KMS-11 (cell line): ENCODE measurements around the gene GLIS2.

ENCODE experiments used
- H2AFZ ChIP-seq: fragments of 200-600 bp; sonication (generic); 2 replicates; pipeline ENCODE4 v1.6.1; 2016; ENCODE audit warnings: antibody characterized with exemption, mixed run types, low read depth
- H3K27ac ChIP-seq: fragments of 200-600 bp; sonication (generic); 2 replicates; pipeline ENCODE4 v1.6.1; 2016; ENCODE audit warnings: mild to moderate bottlenecking, mixed run types
- H3K27me3 ChIP-seq: fragments of 200-600 bp; sonication (generic); 2 replicates; pipeline ENCODE4 v1.6.1; 2017; ENCODE audit warnings: mild to moderate bottlenecking, low read depth, mixed run types, moderate library complexity; ENCODE audit not compliant: insufficient read depth
- H3K36me3 ChIP-seq: fragments of 200-600 bp; sonication (generic); 2 replicates; pipeline ENCODE4 v1.6.1; 2017; ENCODE audit warnings: mild to moderate bottlenecking, mixed run types; ENCODE audit not compliant: insufficient read depth
- H3K4me1 ChIP-seq: fragments of 200-600 bp; sonication (generic); 2 replicates; pipeline ENCODE4 v1.6.1; 2016; ENCODE audit warnings: mild to moderate bottlenecking, low read depth, mixed run types; ENCODE audit not compliant: poor library complexity, severe bottlenecking
- H3K4me2 ChIP-seq: fragments of 200-600 bp; sonication (generic); 2 replicates; pipeline ENCODE4 v1.7.0; 2016; ENCODE audit warnings: mild to moderate bottlenecking, mixed run types
- H3K4me3 ChIP-seq: fragments of 200-600 bp; sonication (generic); IDR thresholded peaks from 2 replicates; pipeline ENCODE4 v1.6.1; 2017; ENCODE audit warnings: low read depth, low read length, mixed read lengths; ENCODE audit not compliant: insufficient read depth
- H3K79me2 ChIP-seq: fragments of 200-600 bp; sonication (generic); 2 replicates; pipeline ENCODE4 v1.6.1; 2016; ENCODE audit warnings: low read depth, mixed run types; ENCODE audit not compliant: insufficient read depth
- H3K9ac ChIP-seq: fragments of 200-600 bp; sonication (generic); 2 replicates; pipeline ENCODE4 v1.6.1; 2016; ENCODE audit warnings: mild to moderate bottlenecking, mixed run types
- H4K20me1 ChIP-seq: fragments of 200-600 bp; sonication (generic); 2 replicates; pipeline ENCODE4 v1.6.1; 2016; ENCODE audit warnings: mild to moderate bottlenecking, mixed run types; ENCODE audit not compliant: insufficient read depth
- CTCF ChIP-seq: fragments of 200-600 bp; sonication (generic); conservative IDR thresholded peaks from 2 replicates; pipeline ENCODE4 v1.6.1; 2017; ENCODE audit warnings: low read depth, mild to moderate bottlenecking, antibody characterized with exemption, low read length, moderate library complexity, mixed read lengths

GLIS2 gene

GRCh38 chr16:4313563-4314531, 2.0 kb upstream of the GLIS2 start:
- Histone ChIP-seq H2AFZ (peak overlapping the region; percentile 77; the same call in 1 of the 2 replicates), H3K4me1 (peaks cover 38% of the 10 kb centered on the region), H3K4me3 (no peak overlapping the region), H4K20me1 (no peaks in the 10 kb centered on the region), H3K4me2 (peak overlapping the region; percentile 88; the same call in 1 of the 2 replicates), H3K36me3 (no peaks in the 10 kb centered on the region), H3K27ac (no peak overlapping the region), H3K27me3 (no peaks in the 10 kb centered on the region), H3K9ac (no peak overlapping the region), H3K79me2 (peaks cover 16% of the 10 kb centered on the region)
- TF ChIP-seq CTCF, result 0 out of 2 replicates have a peak, but pooled peaks have one; percentile 9

- H3K27ac ChIP-seq, result peak overlapping the region; percentile 30; the same call in 1 of the 2 replicates
- TF ChIP-seq CTCF, result peak; percentile 10; the same call in 1 of the 2 replicates
- no peaks in the 10 kb centered on the region for H3K27me3 ChIP-seq
- H3K9ac ChIP-seq, result peak overlapping the region; percentile 65
- peaks cover 25% of the 10 kb centered on the region for H3K79me2 ChIP-seq
- H3K4me1 ChIP-seq, result peaks cover 38% of the 10 kb centered on the region
- H3K4me2 ChIP-seq, result peak overlapping the region; percentile 88
- H2AFZ ChIP-seq, result peak overlapping the region; percentile 77
- H4K20me1 ChIP-seq, result no peaks in the 10 kb centered on the region
- H3K4me3 ChIP-seq, result no peak overlapping the region
- no peaks in the 10 kb centered on the region for H3K36me3 ChIP-seq
These were observed 1.2 kb upstream of the GLIS2 start for GRCh38 chr16:4314532-4315185.

GRCh38 chr16:4316108-4316863, 419 bp downstream of the GLIS2 start:
- Histone ChIP-seq H3K9ac (peak overlapping the region; percentile 43; the same call in 1 of the 2 replicates), H2AFZ (peak overlapping the region; percentile 58), H3K27me3 (no peaks in the 10 kb centered on the region), H3K4me3 (no peak overlapping the region), H3K27ac (peak overlapping the region; percentile 27; the same call in 1 of the 2 replicates), H4K20me1 (no peaks in the 10 kb centered on the region; the same call in 1 of the 2 replicates), H3K4me1 (peaks cover 46% of the 10 kb centered on the region), H3K79me2 (peaks cover 35% of the 10 kb centered on the region), H3K4me2 (peak overlapping the region; percentile 96), H3K36me3 (no peaks in the 10 kb centered on the region)
- no peak for TF ChIP-seq CTCF
